HepG2 (cell line): ENCODE results near the gene MEF2B. TPM values are rescaled to one million over a fixed set of nuclear protein-coding genes. Genes with fewer than 3 reads are reported as not detected.

Source experiments
- ATAC-seq: fragments of 200-7000 bp; cut with Tn5 transposase; 3 replicates; pipeline ENCODE4 v1.9.1; 2020; ENCODE audit warnings: mild to moderate bottlenecking, moderate library complexity
- BruUV-seq: library from RNA; stranded (reverse); fragments of 400-500 nt; replicated peaks from 2 replicates; lab custom pipeline; 2021; lab: Mats Ljungman, UMichigan
- CTCF ChIA-PET: fragments of 300-600 bp; formaldehyde crosslinking; extraction: SDS; loops from one replicate; lab custom pipeline; 2021; ENCODE audit warnings: low total read pairs, inconsistent platforms, low intra/inter-chr PET ratio; lab: Yijun Ruan, JAX
- POLR2A ChIA-PET: fragments of 350-600 bp; sonication (Branson Sonifier 250); formaldehyde crosslinking; loops from one replicate; lab custom pipeline; 2020; ENCODE audit warnings: antibody characterized with exemption, inconsistent platforms; lab: Yijun Ruan, JAX
- DNase-seq: peaks from one replicate; pipeline ENCODE4 v3.0.0-alpha.2; 2015; ENCODE audit warnings: low spot score
- FAIRE-seq: peaks from 3 replicates; lab custom pipeline; 2011; peaks lifted over from hg19 to GRCh38; lab: Jason Lieb, UNC
- H2AFZ ChIP-seq: one replicate; pipeline ENCODE4 v1.6.1; 2011; ENCODE audit warnings: low read length, inconsistent platforms
- H3K27ac ChIP-seq: fragments of 300-600 bp; 3 replicates; pipeline ENCODE4 v1.8.0; 2011; ENCODE audit warnings: mixed run types, mild to moderate bottlenecking, mixed read lengths, low read length, inconsistent platforms; ENCODE audit not compliant: insufficient read depth; ENCODE audit errors: extremely low read length
- H3K27me3 ChIP-seq, 2 experiments: fragments of 200-600 bp in 1 of 2; 2 replicates in 1 of 2; 3 replicates in 1 of 2; pipeline versions ENCODE4 v1.6.0 to v1.8.0; 2011; ENCODE audit warnings: low read length in 2 of 2, mild to moderate bottlenecking in 2 of 2, moderate library complexity in 2 of 2, inconsistent platforms in 1 of 2; ENCODE audit not compliant: insufficient read depth in 2 of 2, control insufficient read depth in 1 of 2
- H3K36me3 ChIP-seq, 2 experiments: fragments of 200-600 bp in 1 of 2; replicated peaks in 1 of 2; 2 replicates in 1 of 2; 3 replicates in 1 of 2; pipeline versions ENCODE4 v1.5.1 to v1.8.0; 2011; ENCODE audit warnings: low read length in 2 of 2, inconsistent platforms in 1 of 2; ENCODE audit not compliant: insufficient read depth in 2 of 2, control insufficient read depth in 1 of 2
- H3K4me1 ChIP-seq: 2 replicates; pipeline ENCODE4 v1.5.1; 2012; ENCODE audit warnings: low read length, inconsistent platforms; ENCODE audit not compliant: insufficient read depth
- H3K4me2 ChIP-seq: 2 replicates; pipeline ENCODE4 v1.6.0; 2011; ENCODE audit warnings: low read depth, low read length, inconsistent platforms
- H3K4me3 ChIP-seq, 3 experiments: fragments of 200-600 bp in 1 of 3; sonication (generic), shearing (Covaris generic) in 1 of 3; replicated peaks in 1 of 3; 2 replicates each; pipeline ENCODE4 v1.5.1; 2011 to 2016; ENCODE audit warnings: low read length in 3 of 3, inconsistent platforms in 2 of 3, low read depth in 2 of 3, mild to moderate bottlenecking in 2 of 3, control low read depth in 1 of 3, mixed read lengths in 1 of 3; ENCODE audit not compliant: insufficient read depth in 1 of 3
- H3K79me2 ChIP-seq: one replicate; pipeline ENCODE4 v1.6.1; 2011; ENCODE audit warnings: low read length, inconsistent platforms; ENCODE audit not compliant: insufficient read depth
- H3K9ac ChIP-seq: 2 replicates; pipeline ENCODE4 v1.6.0; 2011; ENCODE audit warnings: mild to moderate bottlenecking, low read depth, low read length, inconsistent platforms; ENCODE audit not compliant: insufficient read depth
- H3K9me3 ChIP-seq: 2 replicates; pipeline ENCODE4 v1.5.1; 2012; ENCODE audit warnings: mild to moderate bottlenecking, low read length
- H4K20me1 ChIP-seq: 2 replicates; pipeline ENCODE4 v1.6.0; 2011; ENCODE audit warnings: inconsistent platforms, mild to moderate bottlenecking, low read length, moderate library complexity; ENCODE audit not compliant: insufficient read depth
- DNMT3B ChIP-seq: conservative IDR thresholded peaks from 2 replicates; pipeline ENCODE4 v1.6.1; 2016; ENCODE audit warnings: missing biosample characterization, control low read depth
- ESRRA ChIP-seq: sonication (generic); formaldehyde crosslinking; IDR thresholded peaks from 2 replicates; pipeline ENCODE4 v1.5.1; 2020; ENCODE audit warnings: mild to moderate bottlenecking, low read depth, missing genetic modification reagents
- GTF2F1 ChIP-seq: fragments of 150-350 bp; IDR thresholded peaks from 2 replicates; pipeline ENCODE4 v1.6.1; 2014; ENCODE audit warnings: low read length
- HDAC1 ChIP-seq: sonication (generic); formaldehyde crosslinking; IDR thresholded peaks from 2 replicates; pipeline ENCODE4 v1.5.1; 2020; ENCODE audit warnings: mild to moderate bottlenecking, missing genetic modification reagents
- NPAS2 ChIP-seq: sonication (generic); formaldehyde crosslinking; IDR thresholded peaks from 2 replicates; pipeline ENCODE4 v1.8.0; 2022; ENCODE audit warnings: mild to moderate bottlenecking, missing genetic modification reagents, borderline replicate concordance
- RAD21 ChIP-seq: fragments of 450-650 bp; formaldehyde crosslinking; IDR thresholded peaks from 2 replicates; pipeline ENCODE4 v1.5.0; 2020; ENCODE audit warnings: mild to moderate bottlenecking
- RXRB ChIP-seq: IDR thresholded peaks from 2 replicates; pipeline ENCODE4 v1.6.1; 2016; ENCODE audit warnings: borderline replicate concordance, missing genetic modification reagents, missing compliant biosample characterization
- YY1 ChIP-seq: IDR thresholded peaks from 2 replicates; pipeline ENCODE4 v1.6.1; 2011; ENCODE audit warnings: low read length, low read depth, moderate library complexity, mild to moderate bottlenecking; ENCODE audit not compliant: insufficient read depth, insufficient replicate concordance
- ZNF431 ChIP-seq: sonication (generic); formaldehyde crosslinking; IDR thresholded peaks from 2 replicates; pipeline ENCODE4 v1.9.0; 2022; ENCODE audit warnings: missing genetic modification reagents, low read depth, mild to moderate bottlenecking, borderline replicate concordance
- ZNF432 ChIP-seq: sonication (generic); formaldehyde crosslinking; IDR thresholded peaks from 2 replicates; pipeline ENCODE4 v1.5.0; 2020; ENCODE audit warnings: missing genetic modification reagents, mild to moderate bottlenecking, borderline replicate concordance
- ZNF704 ChIP-seq: sonication (generic); formaldehyde crosslinking; IDR thresholded peaks from 2 replicates; pipeline ENCODE4 v1.8.1; 2023; ENCODE audit warnings: mild to moderate bottlenecking, inconsistent platforms, moderate library complexity, missing genetic modification reagents, borderline replicate concordance
- ZNF850 ChIP-seq: sonication (generic); formaldehyde crosslinking; conservative IDR thresholded peaks from 2 replicates; pipeline ENCODE4 v1.9.0; 2021; ENCODE audit warnings: mild to moderate bottlenecking, missing genetic modification reagents
- ZZZ3 ChIP-seq: sonication (generic); formaldehyde crosslinking; IDR thresholded peaks from 2 replicates; pipeline ENCODE4 v1.4.0; 2020; ENCODE audit warnings: missing genetic modification reagents, mild to moderate bottlenecking, borderline replicate concordance
- WGBS: methylation state at CpG from one replicate; pipeline ENCODE4 v1.1.6; 2017; ENCODE audit warnings: low lambda C conversion rate; 5-methylcytosine and 5-hydroxymethylcytosine counted together
- in situ Hi-C: cut with HindIII; loops from 2 replicates; pipeline ENCODE4 v1.10.0; 2017; ENCODE audit warnings: low pct_unique_long_range_greater_than_20kb; ENCODE audit not compliant: extremely low pct_ligation_motif_present
- intact Hi-C: fragments of 100-400 bp; cut with micrococcal nuclease; formaldehyde crosslinking; loops from one replicate; pipeline ENCODE4 v1.10.0; 2022; ENCODE audit not compliant: unreplicated experiment
- polyA plus RNA-seq, 8 experiments: library from polyadenylated mRNA; depleted of rRNA in 3 of 8; stranded (reverse) in 7 of 8; unstranded in 1 of 8; fragments of >200 nt; fragmentation: Illumina TruSeq in 4 of 8; extraction: Trizol in 4 of 8; gene quantifications; 2 replicates each; pipeline versions ENCODE4 v1.2.1 to v1.2.3, GENCODE V29; 2011 to 2016; ENCODE audit warnings: low read depth in 4 of 8, missing spikeins in 1 of 8, mixed read lengths in 1 of 8; ENCODE audit not compliant: insufficient read depth in 1 of 8
- total RNA-seq, 5 experiments: library from RNA; depleted of rRNA; stranded (reverse); fragments of >200 nt; fragmentation: Illumina TruSeq; extraction: Trizol; gene quantifications; 2 replicates each; pipeline ENCODE4 v1.2.3, GENCODE V29; 2016; ENCODE audit warnings: low read depth in 1 of 5
- TF ChIP-seq, protein P1 (sequence below): sonication (generic); formaldehyde crosslinking; IDR thresholded peaks from 2 replicates; pipeline ENCODE4 v1.8.0; 2022; ENCODE audit warnings: mild to moderate bottlenecking, missing genetic modification reagents

Gene MEF2B
- total and polyA plus RNA-seq, 2 of the 13 experiments (the other 11 are each of a cell fraction or from before 2014, with no cell fraction given), result 1.2 to 1.7 TPM

DNA sequence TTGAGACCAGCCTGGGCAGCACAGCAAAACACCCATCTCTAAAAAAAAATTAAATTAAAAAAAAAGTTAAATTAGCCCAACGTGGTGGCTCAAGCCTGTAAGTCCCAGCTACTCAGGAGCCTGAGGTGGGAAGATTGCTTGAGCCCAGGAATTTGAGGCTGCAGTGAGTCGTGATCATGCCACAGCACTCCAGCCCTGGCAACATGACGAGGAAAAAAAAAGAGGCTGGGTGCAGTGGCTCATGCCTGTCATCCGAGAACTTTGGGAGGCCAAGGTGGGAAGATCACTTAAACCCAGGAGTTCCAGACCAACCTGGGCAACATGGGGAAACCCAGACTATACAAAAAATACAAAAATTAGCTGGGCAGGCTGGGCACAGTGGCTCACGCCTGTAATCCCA is 29.6 kb downstream of the MEF2B start:
- DNase-seq (no peak), ATAC-seq (no peak), FAIRE-seq (no peak)
- H3K27ac ChIP-seq, result no peak overlapping the region
- H4K20me1 ChIP-seq, result no peaks in the 10 kb centered on the region
- intact Hi-C loops, result no loop called here
- H3K4me1 ChIP-seq, result peaks cover 14% of the 10 kb centered on the region
- 34% methylated on average over 5 of the region's 5 CpGs for WGBS
- TF ChIP-seq ZNF850 (CRISPR knock-in tag), result no peak
- TF ChIP-seq, protein P1, sequence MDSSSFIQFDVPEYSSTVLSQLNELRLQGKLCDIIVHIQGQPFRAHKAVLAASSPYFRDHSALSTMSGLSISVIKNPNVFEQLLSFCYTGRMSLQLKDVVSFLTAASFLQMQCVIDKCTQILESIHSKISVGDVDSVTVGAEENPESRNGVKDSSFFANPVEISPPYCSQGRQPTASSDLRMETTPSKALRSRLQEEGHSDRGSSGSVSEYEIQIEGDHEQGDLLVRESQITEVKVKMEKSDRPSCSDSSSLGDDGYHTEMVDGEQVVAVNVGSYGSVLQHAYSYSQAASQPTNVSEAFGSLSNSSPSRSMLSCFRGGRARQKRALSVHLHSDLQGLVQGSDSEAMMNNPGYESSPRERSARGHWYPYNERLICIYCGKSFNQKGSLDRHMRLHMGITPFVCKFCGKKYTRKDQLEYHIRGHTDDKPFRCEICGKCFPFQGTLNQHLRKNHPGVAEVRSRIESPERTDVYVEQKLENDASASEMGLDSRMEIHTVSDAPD (CRISPR knock-in tag), result no peak
- no peak for TF ChIP-seq ZZZ3 (CRISPR knock-in tag)
- TF ChIP-seq RAD21 (CRISPR knock-in tag), result no peak
- TF ChIP-seq YY1, result no peak
- TF ChIP-seq ESRRA (CRISPR knock-in tag), result no peak
- TF ChIP-seq ZNF431 (CRISPR knock-in tag), result no peak
- no peak for TF ChIP-seq GTF2F1
- TF ChIP-seq ZNF704 (CRISPR knock-in tag), result no peak
- no peak for TF ChIP-seq NPAS2 (CRISPR knock-in tag)
- no peak for TF ChIP-seq DNMT3B (CRISPR knock-in tag)
- TF ChIP-seq ZNF432 (CRISPR knock-in tag), result no peak
- TF ChIP-seq HDAC1, result no peak
- no peak for TF ChIP-seq RXRB (CRISPR knock-in tag)
- no peak overlapping the region for H3K9ac ChIP-seq
- no peaks in the 10 kb centered on the region for H3K27me3 ChIP-seq
- in situ Hi-C loops, result loop anchor here (5.0 kb wide), 1 partner anchor 37 kb away; no protein-coding TSS in a partner anchor
- no peaks in the 10 kb centered on the region for H3K36me3 ChIP-seq
- ChIA-PET CTCF (interaction anchor here (0.9 to 1.4 kb wide), 2 partner anchors 35 to 77 kb away, joined by 4 to 5 read pairs; partner anchors contain the start of gene SLC25A42), POLR2A (interaction anchor here (0.9 kb wide), 1 partner anchor 24 kb away, joined by 3 read pairs; no protein-coding TSS in a partner anchor)
- H3K4me3 ChIP-seq, result no peak overlapping the region
- no peaks in the 10 kb centered on the region for H3K9me3 ChIP-seq
- no peak overlapping the region for H3K4me2 ChIP-seq
- no peak overlapping the region for H2AFZ ChIP-seq
- H3K79me2 ChIP-seq, result peaks cover 5% of the 10 kb centered on the region
- BruUV-seq, result no TSS peak
